Medulla oblongata (tissue), 1 donor: Measurements from ENCODE around the gene TMPRSS3.

Source experiments
- DNase-seq: peaks from one replicate; pipeline ENCODE4 v3.0.0-alpha.2; 2015; ENCODE audit errors: extremely low spot score

TMPRSS3 gene

DNA sequence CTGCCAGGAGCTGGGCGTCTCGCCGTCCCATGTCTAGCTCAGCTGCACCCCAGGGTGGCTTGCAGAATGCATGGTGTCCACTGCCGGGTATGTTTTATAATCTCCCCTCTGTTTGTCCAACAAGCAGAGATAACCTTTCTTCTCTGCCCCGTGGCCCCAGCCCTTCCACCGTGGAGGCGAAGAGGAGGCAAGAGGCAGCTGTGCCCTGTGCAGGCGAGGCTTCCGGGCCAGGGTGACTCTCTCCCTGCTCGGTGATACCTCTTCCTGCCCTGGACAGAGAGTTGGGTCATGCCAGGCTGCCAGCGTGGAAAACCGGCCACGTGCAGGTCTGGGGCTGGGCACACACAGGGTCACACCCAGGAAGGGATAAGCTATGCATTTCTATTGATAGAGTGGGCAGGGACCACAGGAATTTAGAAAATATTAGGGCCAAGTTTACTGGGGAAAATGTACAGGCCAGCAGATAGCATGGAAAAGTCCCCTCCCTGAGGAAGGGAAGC is 44.9 kb downstream of the TMPRSS3 start, which contains the start of gene TFF2:
Gene TFF2, minus strand, starts transcription at position 68 of the 500 bp plus-strand sequence. Its CDS starts 37 bp downstream, at position 31.
- no peak for DNase-seq

DNA sequence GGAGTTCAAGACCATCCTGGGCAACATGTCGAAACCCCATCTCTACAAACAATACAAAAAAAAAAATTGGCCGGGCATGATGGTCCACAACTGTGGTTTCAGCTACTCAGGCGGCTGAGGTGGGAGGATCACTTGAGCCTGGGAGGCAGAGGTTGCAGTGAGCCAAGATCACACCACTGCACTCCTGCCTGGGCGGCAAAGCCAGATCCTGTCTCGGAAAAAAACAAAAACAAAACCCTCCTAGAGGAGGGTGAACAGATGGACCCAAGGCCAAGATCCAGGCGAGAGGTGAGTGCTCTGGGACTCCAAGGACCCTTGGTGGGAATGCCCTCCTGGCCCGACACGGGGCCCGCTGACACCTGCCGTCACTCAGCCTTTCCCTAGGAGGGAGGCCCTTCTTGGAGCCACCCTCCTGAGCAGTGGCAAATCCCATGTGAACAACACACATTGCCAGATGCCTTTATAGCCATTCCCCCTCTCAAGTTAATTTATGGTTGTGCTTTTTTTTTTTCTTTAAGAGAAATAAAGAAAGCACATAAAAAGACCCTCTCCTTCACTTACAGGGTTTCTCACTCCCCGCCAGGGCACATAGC is 45.4 kb downstream of the TMPRSS3 start:
- DNase-seq, result no peak

GRCh38 chr21:42349420-42350317 is 46.2 kb downstream of the TMPRSS3 start:
- DNase-seq, result no peak

DNA sequence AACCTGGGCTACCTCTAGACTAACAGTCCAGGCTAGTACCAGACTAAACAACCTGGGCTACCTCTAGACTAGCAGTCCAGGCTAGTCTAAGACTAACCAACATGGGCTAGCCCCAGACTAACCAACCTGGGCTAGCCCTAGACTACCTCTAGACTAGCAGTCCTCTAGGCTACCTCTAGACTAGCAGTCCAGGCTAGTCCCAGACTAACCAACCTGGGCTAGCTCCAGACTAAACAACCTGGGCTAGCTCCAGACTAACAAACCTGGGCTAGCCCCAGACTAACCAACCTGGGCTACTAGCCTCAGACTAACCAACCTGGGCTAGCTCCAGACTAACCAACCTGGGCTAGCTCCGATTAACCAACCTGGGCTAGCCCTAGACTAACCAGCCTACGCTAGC is 47.1 kb downstream of the TMPRSS3 start:
- DNase-seq, result no peak

GRCh38 chr21:42347601-42348327 is 48.1 kb downstream of the TMPRSS3 start:
- DNase-seq, result no peak

DNA sequence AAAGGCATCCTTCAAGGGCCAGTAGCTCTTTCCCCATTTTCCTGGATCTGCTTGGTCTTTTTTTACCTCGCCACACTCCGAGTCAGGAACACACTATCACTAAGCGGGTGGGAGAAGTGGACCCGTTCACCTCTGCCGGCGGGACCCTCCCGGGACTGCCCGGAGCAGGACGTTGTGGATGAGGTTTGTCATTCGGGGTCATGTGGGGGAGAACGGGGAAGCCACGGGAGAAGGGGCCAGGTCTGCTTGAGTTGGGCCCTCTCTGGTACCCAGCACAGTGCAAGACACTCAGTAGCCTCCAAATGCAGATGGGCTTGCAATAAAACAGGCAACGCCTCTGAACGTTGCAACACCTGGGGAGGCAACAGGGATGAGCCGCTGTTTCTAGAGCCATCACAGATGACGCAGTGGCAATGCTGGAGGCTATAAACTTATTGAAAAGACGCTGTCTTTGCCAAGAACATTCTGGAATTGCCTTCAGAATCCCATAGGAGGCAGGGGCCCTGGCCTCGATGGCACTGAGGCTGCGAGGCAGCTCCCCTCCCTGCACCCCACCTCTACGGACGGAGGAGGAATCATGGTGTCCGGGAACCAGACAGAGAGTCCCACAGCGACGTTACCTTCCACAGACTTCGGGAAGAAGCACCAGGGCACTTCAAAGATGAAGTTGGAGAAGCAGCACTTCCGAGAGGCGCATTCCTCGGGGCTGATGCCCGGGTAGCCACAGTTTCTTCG is 48.8 kb downstream of the TMPRSS3 start:
- no peak for DNase-seq

- DNase-seq, result no peak
Observed at GRCh38 chr21:42346441-42346840, 49.4 kb downstream of the TMPRSS3 start.

GRCh38 chr21:42344631-42345030 is 51.2 kb downstream of the TMPRSS3 start:
- peak; percentile 27 for DNase-seq

DNA sequence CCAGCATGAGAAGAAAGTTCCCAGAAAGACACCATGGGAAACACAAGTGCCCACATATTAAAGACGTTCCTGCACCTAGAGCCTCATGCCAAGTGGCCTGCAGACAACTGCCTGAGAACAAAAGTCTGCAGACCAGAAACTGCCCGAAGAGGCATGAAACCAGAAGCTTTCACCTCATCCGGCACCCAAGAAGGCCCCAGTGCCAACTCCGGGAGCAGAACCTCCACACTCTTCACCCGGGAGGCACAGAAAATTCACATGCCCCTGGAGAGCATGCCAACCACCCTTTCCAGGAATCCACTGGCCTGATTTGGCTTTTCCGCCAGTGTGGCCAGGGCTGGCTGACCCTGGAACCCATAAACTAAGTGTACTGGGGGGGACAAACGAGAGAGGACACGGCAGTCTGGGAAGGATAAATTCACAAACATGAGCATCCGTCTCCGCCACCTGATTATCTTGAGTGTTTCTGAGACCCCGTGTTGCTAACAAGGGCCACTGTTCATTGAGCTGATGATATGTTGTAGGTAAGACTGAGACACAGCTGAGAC is 51.8 kb downstream of the TMPRSS3 start:
- DNase-seq, result no peak

- DNase-seq, result no peak
Observed at GRCh38 chr21:42343556-42343955, 52.3 kb downstream of the TMPRSS3 start.

DNA sequence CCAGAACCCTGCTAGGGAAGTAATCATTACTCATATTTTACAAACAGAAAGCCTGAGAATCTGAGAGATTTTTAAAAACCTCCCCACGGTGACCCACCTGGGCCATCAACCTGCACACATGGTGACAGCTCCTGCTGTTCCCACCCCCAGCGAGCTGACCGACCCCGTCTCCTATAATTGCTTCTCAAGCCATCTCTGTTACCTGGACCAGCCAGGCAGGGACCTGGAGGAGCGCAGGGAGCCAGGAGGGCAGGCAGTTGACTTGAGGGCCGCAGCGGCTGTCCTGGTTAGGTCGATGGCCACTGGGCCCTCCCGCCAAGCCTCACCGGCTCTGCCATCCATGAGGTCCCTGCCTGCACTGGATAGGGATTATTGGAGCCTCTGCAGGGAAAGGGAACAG is 52.8 kb downstream of the TMPRSS3 start:
- DNase-seq, result no peak

DNA sequence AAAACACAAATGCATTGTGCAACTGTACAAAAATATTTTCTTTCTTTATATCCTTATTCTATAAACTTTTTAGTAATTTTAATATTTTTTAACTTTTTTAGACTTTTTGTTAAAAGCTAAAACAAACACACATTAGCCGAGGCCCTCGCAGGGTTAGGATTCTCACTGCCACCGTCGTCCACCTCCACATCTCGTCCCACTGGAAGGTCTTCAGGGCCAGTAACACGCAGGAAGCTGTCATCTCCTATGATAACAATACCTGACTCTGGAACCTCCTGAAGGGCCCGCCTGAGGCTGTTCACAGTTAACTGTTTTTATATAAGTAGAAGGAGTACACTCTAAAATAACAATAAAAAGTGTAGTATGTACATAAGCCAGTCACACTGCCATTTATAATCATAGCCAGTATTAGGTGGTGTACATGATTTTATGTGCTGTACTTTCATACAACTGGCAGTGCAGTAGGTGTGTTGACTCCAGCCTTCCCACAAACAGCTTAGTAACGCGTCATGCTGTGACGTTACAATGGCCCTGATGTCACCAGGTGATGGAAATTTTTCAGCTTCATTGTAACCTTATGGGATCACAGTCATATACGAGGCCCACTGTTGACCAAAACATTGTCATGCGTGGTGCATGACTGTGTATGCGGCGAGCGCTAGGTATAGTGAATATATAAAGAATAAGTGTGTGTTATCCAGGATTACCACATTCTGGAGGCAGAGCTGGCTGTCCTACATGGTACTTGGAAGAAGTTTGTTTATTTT is 53.9 kb downstream of the TMPRSS3 start:
- no peak for DNase-seq

DNA sequence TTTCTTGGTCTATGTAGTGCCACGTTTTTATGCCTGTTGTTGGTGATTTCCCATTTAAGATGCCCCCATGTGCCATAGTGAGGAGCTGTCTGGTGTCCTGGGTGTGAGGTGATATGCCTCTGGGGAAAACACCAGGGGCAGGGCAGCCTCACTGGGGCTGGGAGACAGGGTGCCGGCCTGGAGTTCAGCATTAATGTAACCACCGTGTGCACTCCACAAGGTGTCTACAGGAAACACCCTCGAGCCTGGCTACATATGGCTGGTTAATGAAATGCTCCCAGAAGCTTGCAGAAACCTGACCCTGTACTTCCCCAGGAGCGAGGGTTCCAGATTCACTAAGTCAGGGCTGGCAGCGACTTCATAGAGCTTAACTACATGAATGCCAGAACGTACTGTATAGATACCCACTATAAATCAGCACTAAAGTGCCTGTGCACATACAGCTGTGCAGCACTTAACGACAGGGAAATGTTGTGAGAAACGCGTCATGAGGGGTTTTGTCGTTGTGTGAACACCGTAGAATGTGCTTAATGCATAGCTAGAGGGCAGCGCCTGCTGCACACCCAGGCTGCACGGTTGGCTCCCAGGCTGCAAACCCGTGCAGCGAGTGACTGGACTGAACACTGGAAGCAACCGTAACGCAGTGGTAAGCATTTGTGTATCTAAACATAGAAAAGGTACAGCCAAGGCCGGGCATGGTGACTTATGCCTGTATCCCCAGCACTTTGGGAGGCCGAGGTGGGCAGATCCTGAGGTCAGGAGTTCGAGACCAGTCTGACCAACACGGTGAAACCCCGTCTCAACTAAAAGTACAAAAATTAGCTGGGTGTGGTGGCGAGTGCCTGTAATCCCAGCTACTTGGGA is 55.4 kb downstream of the TMPRSS3 start:
- DNase-seq, result no peak

GRCh38 chr21:42338729-42339715 is 56.8 kb downstream of the TMPRSS3 start:
- no peak for DNase-seq

DNA sequence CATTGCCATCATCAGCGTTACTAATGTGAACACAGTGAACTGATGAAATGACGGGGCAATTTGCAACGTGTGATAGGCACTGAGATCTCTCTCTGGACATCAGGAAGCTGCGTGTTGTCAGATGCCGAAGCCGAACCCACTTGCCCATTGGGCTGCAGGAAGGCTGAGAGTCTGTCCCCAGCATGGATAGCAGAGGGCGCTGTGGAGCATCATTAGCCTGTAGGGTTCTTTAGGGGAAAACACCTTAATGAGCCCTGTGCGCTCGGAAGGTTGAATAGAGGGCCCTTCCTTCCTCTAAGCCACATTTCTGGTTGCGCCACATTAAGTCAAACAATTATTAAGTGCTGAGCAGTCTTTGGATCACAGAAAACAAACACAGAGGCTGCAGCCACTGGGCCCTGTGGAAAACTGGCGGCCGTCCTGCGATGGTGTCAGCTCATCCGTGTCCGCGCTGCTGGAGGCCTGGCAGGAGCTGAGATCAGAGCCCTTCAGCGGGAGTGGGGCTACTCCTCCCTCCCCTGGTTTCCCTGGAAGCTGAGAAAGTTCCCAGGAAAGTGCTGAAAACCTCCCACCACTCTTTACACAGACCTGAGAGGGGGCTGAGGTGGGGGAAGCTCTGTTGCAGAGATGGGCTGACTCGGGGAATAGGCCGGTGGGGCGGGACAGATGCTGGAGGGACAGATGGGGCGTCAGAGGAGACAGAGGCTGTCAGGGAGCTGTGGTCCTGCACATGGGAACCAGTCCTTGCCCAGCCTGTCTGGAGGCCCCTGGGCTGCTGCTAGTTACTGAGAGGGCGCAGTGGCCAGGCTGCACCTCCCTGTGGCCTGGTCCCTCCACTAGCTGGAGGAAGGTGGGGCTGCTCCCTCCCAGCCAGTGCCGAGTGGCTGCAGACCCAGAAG is 57.8 kb downstream of the TMPRSS3 start:
- peak; percentile 88 for DNase-seq

DNA sequence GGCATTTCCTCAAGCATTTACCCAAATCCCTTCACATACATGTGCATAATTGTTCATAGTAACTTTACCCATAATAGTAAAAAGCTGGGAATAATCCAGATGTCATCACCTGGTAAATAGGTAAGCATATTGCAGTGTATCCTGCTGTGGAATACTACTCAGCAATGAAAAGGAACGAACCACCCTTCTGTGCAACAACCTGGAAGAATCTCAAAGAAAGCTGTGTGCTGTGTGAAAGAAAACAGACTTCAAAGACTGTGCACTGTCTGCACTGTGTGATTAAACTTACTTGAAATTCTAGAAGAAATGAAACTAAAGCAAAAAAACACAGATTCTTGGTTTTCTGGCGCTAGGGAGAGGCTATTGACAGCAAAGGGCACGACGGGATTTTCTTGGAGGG is 58.6 kb downstream of the TMPRSS3 start:
- no peak for DNase-seq

DNA sequence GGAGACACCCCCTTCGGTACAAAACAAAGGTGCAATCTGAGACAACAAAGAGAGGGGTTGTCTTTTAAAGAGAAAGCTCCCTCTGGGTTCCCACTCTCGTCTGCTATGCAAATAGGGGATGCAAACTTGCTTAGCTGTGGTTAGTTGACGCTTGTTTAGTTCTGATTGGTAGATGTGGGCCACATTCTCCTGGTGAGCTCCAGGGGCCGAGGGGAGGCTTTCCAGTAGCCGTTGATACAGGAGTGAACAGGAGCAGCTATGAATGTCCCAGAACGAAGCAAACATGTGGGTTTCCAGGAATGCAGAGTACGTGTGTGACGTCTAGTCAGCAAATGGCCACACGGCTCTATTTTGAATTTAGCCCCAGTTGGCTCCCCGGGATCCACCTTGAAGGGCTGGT is 59.8 kb downstream of the TMPRSS3 start:
- DNase-seq, result no peak
